Measurements from ENCODE around the gene FAM222B. TPM values are rescaled to one million over a fixed set of nuclear protein-coding genes. Genes with fewer than 3 reads are reported as not detected.

The FAM222B gene
- total RNA-seq, 4 donors from 2014 or later: 28.1 to 55.8 (median 44.6) TPM

DNA sequence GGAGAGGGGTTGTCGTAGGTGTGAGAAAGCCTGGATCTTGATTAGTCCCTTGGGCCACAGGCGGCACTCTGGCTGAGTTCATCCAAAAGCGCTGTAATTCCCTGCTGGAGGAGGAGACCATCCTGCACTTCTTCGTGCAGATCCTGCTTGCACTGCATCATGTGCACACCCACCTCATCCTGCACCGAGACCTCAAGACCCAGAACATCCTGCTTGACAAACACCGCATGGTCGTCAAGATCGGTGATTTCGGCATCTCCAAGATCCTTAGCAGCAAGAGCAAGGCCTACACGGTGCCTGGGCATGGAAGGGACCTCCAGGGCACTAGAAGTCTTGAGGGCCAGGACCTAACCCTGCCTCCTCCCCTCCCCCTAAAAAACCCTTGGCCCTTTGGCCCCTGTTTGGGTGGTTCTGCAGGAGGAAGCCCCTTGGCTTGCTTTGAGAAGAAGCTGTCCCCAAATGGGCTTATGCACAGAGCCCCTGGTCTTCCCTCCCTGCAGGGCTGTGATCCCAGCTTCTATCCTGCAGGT, 107.8 kb downstream of the FAM222B start:
- peak overlapping the region in 1 of 4 donors; percentile 10 for H3K27ac ChIP-seq
- H3K27me3 ChIP-seq: no peaks in the 10 kb centered on the region
- DNase-seq: no peak
- TF ChIP-seq, protein P1, sequence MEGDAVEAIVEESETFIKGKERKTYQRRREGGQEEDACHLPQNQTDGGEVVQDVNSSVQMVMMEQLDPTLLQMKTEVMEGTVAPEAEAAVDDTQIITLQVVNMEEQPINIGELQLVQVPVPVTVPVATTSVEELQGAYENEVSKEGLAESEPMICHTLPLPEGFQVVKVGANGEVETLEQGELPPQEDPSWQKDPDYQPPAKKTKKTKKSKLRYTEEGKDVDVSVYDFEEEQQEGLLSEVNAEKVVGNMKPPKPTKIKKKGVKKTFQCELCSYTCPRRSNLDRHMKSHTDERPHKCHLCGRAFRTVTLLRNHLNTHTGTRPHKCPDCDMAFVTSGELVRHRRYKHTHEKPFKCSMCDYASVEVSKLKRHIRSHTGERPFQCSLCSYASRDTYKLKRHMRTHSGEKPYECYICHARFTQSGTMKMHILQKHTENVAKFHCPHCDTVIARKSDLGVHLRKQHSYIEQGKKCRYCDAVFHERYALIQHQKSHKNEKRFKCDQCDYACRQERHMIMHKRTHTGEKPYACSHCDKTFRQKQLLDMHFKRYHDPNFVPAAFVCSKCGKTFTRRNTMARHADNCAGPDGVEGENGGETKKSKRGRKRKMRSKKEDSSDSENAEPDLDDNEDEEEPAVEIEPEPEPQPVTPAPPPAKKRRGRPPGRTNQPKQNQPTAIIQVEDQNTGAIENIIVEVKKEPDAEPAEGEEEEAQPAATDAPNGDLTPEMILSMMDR (IDR thresholded peaks at IDR 0.05): no peak
- TF ChIP-seq POLR2A (IDR thresholded peaks at IDR 0.05): no peak
- no peak overlapping the region for H3K4me3 ChIP-seq
- no peaks in the 10 kb centered on the region for H3K36me3 ChIP-seq
- peaks cover 0 to 11% (median 3%) of the 10 kb centered on the region in 4 donors for H3K4me1 ChIP-seq
- H3K9me3 ChIP-seq: no peaks in the 10 kb centered on the region

DNA sequence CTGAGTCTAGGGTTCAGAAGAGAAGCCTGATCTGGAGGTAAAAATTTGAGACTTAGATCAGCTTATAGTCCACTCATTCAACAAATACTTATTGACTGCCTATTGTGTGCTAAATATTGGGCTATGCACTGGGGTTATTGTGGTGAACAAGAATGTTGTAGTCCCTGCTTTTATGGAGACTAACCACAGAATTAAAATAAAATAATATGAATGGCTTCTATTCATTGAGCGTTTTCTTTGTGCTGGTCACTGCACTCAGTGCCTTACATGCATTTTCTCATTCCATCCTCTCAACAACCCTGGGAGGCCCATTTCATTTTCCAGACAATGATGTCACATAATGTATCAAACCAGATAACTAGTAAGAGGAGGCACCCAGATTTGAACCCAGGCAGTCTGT, 109.2 kb downstream of the FAM222B start:
- H3K4me3 ChIP-seq: no peak overlapping the region
- H3K27me3 ChIP-seq: no peaks in the 10 kb centered on the region
- no peak for TF ChIP-seq POLR2A (IDR thresholded peaks at IDR 0.05)
- TF ChIP-seq, protein P1 (IDR thresholded peaks at IDR 0.05): no peak
- H3K4me1 ChIP-seq: peaks cover 0 to 7% (median 5%) of the 10 kb centered on the region in 4 donors
- no peak overlapping the region for H3K27ac ChIP-seq
- no peaks in the 10 kb centered on the region for H3K9me3 ChIP-seq
- DNase-seq: no peak
- H3K36me3 ChIP-seq: no peaks in the 10 kb centered on the region

DNA sequence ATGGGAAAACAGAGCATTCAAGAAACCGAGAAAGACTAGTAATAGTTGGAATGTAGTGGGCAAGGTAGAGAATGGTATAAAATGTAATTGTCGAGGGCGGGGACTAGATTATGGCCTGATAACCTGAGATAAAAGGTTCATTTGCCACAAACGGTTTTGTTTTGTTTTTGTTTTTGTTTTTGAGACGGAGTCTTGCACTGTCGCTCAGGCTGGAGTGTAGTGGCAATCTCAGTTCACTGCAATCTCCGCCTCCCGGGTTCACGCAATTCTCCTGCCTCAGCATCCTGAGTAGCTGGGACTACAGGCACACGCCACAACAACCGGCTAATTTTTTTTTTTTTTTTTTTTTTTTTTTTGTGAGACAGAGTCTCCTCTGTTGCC, 112.7 kb downstream of the FAM222B start:
- no peaks in the 10 kb centered on the region for H3K27me3 ChIP-seq
- peaks cover 0 to 28% (median 8%) of the 10 kb centered on the region in 4 donors for H3K4me1 ChIP-seq
- H3K9me3 ChIP-seq: no peaks in the 10 kb centered on the region
- H3K27ac ChIP-seq: peak overlapping the region in 3 of 4 donors; percentile 97 to 100 (median 99)
- H3K4me3 ChIP-seq: no peak overlapping the region
- no peaks in the 10 kb centered on the region for H3K36me3 ChIP-seq
- DNase-seq: peak in 1 of 3 donors; percentile 48
- no peak for TF ChIP-seq POLR2A (IDR thresholded peaks at IDR 0.05)
- TF ChIP-seq, protein P1 (IDR thresholded peaks at IDR 0.05): no peak

DNA sequence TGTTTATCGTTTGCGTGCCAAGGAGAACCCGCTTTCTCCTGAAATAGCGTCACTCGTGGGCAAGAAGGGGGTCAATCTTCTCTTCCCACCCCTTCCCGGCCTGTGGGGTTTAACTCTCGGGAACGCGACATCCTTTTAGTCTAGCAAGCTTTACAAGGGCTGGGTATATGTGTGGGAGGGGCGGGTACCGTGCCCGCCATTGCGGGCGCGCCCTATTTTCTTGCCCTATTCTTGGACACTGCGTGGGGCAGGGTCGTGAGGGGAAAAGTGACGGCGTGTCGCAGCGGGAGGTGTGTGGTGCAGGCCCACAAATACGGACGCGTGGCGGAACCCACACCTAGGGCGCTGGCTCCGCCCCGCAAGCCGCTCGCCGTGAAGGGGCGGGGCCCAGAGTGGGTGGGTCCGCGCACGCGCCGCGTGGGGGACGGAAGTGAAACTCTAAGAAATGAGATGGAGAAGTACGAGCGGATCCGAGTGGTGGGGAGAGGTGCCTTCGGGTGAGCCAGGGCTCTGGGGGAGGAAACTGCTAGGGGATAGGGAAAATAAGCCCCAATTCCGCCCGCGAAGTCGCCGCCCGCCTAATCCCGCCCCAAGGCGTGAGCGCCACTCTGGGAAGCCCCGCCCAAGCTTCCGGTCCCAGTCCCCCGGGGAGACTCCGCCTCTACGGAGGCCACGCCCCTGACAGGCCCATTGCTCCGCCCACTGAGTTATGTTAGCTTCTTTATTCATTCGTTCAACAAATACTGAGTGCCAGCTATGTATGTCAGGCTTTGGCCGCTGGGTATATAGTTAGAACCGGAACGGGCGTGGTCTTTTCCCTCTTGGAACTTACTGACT, 114.0 kb downstream of the FAM222B start, which contains the start of gene NEK8:
Gene NEK8 (plus strand): TSS at position 425 of the 837 bp plus-strand sequence. CDS start 26 bp downstream, at position 451.
- Histone ChIP-seq H3K27me3 (no peaks in the 10 kb centered on the region), H3K36me3 (peaks cover 0 to 10% (median 0%) of the 10 kb centered on the region in 3 donors), H3K4me1 (peaks cover 0 to 28% (median 8%) of the 10 kb centered on the region in 4 donors), H3K9me3 (no peaks in the 10 kb centered on the region), H3K27ac (peak within 1 kb of the TSS; percentile 95 to 100 (median 98)), H3K4me3 (peak within 1 kb of the TSS; percentile 71 to 87 (median 76))
- peak; percentile 98 to 99 (median 99) for DNase-seq
- TF ChIP-seq, protein P1 (IDR thresholded peaks at IDR 0.05): peak in 3 of 6 experiments; percentile 11 to 30 (median 12)
- peak; percentile 34 to 63 for TF ChIP-seq POLR2A (IDR thresholded peaks at IDR 0.05)

DNA sequence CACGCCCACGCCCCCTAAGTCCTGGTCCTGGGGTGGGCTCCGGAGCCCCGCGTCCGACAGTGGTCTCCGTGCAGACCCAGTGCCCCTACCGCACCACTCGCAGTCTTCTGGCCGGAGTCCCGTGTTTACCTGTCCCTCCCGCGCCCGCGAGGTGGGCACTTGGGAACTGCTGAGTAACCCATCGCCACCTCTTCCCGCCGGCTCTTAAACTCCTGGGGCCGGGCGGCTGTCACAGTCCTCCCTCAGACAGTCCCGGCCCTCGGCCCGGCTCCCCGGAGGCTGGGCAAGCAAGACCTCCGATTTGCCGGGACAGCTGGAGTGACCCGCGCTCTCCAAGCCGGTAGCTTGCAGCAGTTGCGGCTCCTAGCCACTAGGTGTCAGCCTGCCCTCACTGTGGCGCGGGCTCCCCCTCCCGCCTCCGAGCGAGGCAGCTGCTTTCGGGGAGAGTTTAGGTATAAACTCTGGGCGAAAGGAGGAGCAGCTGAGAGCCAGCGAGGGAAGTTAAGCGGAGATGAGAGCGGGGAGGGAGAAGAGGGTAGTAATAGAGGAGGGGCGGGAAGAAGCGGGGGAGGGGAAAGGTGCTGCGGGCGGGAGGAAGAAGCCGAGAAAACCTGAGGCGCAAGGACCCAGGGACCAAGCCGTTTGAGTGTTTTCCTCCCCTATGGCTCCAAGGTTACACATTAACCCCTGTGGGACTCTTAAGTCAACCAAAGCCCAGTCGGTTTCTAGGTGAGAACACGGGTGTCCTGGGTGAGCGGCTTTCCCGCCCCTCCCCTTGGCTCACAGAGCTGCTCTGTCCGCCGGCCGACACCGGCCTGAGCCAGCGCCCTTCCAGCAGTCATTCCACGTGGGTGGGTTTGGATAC, 115.7 kb downstream of the FAM222B start:
- Histone ChIP-seq H3K27me3 (no peaks in the 10 kb centered on the region), H3K4me3 (peak overlapping the region; percentile 71 to 87 (median 76)), H3K4me1 (peaks cover 0 to 31% (median 11%) of the 10 kb centered on the region in 4 donors), H3K36me3 (peaks cover 0 to 28% (median 0%) of the 10 kb centered on the region in 3 donors), H3K27ac (peak overlapping the region; percentile 95 to 100 (median 98)), H3K9me3 (no peaks in the 10 kb centered on the region)
- peak; percentile 94 to 97 (median 96) for DNase-seq
- TF ChIP-seq, protein P1 (IDR thresholded peaks at IDR 0.05): peak; percentile 99 to 100 (median 100)
- TF ChIP-seq POLR2A (IDR thresholded peaks at IDR 0.05): peak; percentile 46 to 54
